Heart right ventricle (tissue), 16 donors: Measurements from ENCODE around the gene MME. TPM values are rescaled to one million over a fixed set of nuclear protein-coding genes. Genes with fewer than 3 reads are reported as not detected.

ENCODE experiments used
- ATAC-seq, 8 donors: fragments of 200-7000 bp; cut with Tn5 transposase; one replicate each; pipeline ENCODE4 v1.9.1; 2020; ENCODE audit warnings: mild to moderate bottlenecking in 8 of 8, moderate library complexity in 8 of 8, moderate number of reproducible peaks in 1 of 8
- DNase-seq, 2 donors: peaks; one replicate each; pipeline ENCODE4 v3.0.0-alpha.2; 2020
- H3K27ac ChIP-seq, 10 donors: fragments of 200-600 bp; sonication (generic) in 2 of 10; one replicate each; pipeline versions ENCODE4 v1.5.0 to v1.8.0; 2020 to 2022; ENCODE audit warnings: mild to moderate bottlenecking in 3 of 10
- H3K27me3 ChIP-seq, 7 donors: fragments of 200-600 bp; one replicate each; pipeline ENCODE4 v1.8.0; 2021 to 2022; ENCODE audit warnings: mild to moderate bottlenecking in 2 of 7
- H3K36me3 ChIP-seq, 9 donors: fragments of 200-600 bp; sonication (generic) in 1 of 9; one replicate each; pipeline versions ENCODE4 v1.5.0 to v1.8.0; 2020 to 2022; ENCODE audit warnings: mild to moderate bottlenecking in 2 of 9
- H3K4me1 ChIP-seq, 9 donors: fragments of 200-600 bp; sonication (generic) in 1 of 9; one replicate each; pipeline versions ENCODE4 v1.5.0 to v1.8.0; 2020 to 2022; ENCODE audit warnings: mild to moderate bottlenecking in 4 of 9
- H3K4me3 ChIP-seq, 10 donors: fragments of 200-600 bp; sonication (generic) in 2 of 10; one replicate each; pipeline versions ENCODE4 v1.5.0 to v1.8.0; 2020 to 2022; ENCODE audit warnings: mild to moderate bottlenecking in 7 of 10, moderate library complexity in 2 of 10
- H3K9me3 ChIP-seq, 11 donors: fragments of 200-600 bp in 10 of 11; sonication (generic) in 2 of 11; one replicate each; pipeline versions ENCODE4 v1.5.0 to v1.8.0; 2013 to 2022; ENCODE audit warnings: mild to moderate bottlenecking in 2 of 11, control low read depth in 1 of 11, moderate library complexity in 1 of 11
- CTCF ChIP-seq, 9 donors: fragments of 200-600 bp; sonication (generic) in 2 of 9; IDR thresholded peaks; one replicate each; pipeline versions ENCODE4 v1.5.0 to v1.8.0; 2021 to 2022; ENCODE audit warnings: antibody characterized with exemption in 9 of 9, mild to moderate bottlenecking in 5 of 9, moderate library complexity in 1 of 9
- WGBS, 2 donors: extraction: QIAGEN DNeasy Blood & Tissue Kit; methylation state at CpG; one replicate each; pipeline ENCODE4 v1.1.7; 2013; ENCODE audit warnings: inconsistent platforms in 1 of 2; 5-methylcytosine and 5-hydroxymethylcytosine counted together
- intact Hi-C, 10 donors: fragments of 100-400 bp; cut with DNase I; formaldehyde crosslinking; loops; one replicate each; pipeline versions ENCODE4 v1.11.1 to v1.14.2; 2022
- polyA plus RNA-seq, 2 donors: library from polyadenylated mRNA; stranded (reverse); fragments of 200-250 nt; gene quantifications; one replicate each; pipeline ENCODE4 v1.2.3, GENCODE V29; 2013
- total RNA-seq, 10 donors: library from RNA; stranded (reverse); fragmentation: NEBNext Ultra II Directional in 3 of 10; extraction: Animal tissue kit (Norgen Biotek cat#: 25700) in 3 of 10; gene quantifications; one replicate each; pipeline versions ENCODE4 v1.2.1 to v1.2.4, GENCODE V29; 2021 to 2023
- donor health status: Arrhythmogenic right ventricular cardiomyopathy.
- donor health status: ischemic (EF 13 %, LVEDD 7.1; RV severe dilation, severe dysfunction).
- donor health status: healthy with polysubstance abuse.
- donor health status: DM: no; HTN: yes; CAD: no.
- donor health status: DM: no; HTN: no; CAD: no.
- donor health status: ischemic (EF 25% LVEDD 6.9; RV normal size, moderate dysfunction).
- donor health status: ischemic (EF 25% LVEDD 5.7; RV mildly dilated, moderate dysfunction).
- donor health status: healthy.
- donor health status: DM: yes; HTN: yes; CAD: no.
- donor health status: Ischemic cardiomyopathy.
- donor health status: ischemic (EF 35%, LVEDD 5.7; RV mildly dilated, moderate dysfunction).
- donor health status: nonischemic (EF 11% LVEDD 7.7; RV severe dilation, severe dysfunction).
- donor health status: DM: yes; HTN: yes; CAD: no.
- donor health status: PGD.
- donor health status: ischemic (EF 29% LVEDD 5.4; RV normal size, mild dysfunction).
- donor health status: nonischemic (EF 23%, LVEDD 6.1; RV moderate dilation, normal function).

MME gene
- total and polyA plus RNA-seq, 12 donors = 1.8 to 10.5 (median 6.1) TPM

- H3K27me3 ChIP-seq = no peaks in the 10 kb centered on the region
- ATAC-seq = no peak
- H3K36me3 ChIP-seq = no peaks in the 10 kb centered on the region
- no peak for TF ChIP-seq CTCF (IDR thresholded peaks at IDR 0.05)
- 53 to 57% methylated on average over 2 of the region's 2 CpGs for WGBS, 2 donors
- H3K9me3 ChIP-seq = peaks cover 0 to 1% (median 0%) of the 10 kb centered on the region in 11 donors
- intact Hi-C loops = no loop called here
- no peak for DNase-seq
- H3K4me1 ChIP-seq = peaks cover 0 to 16% (median 0%) of the 10 kb centered on the region in 9 donors
- H3K4me3 ChIP-seq = no peak overlapping the region
- no peak overlapping the region for H3K27ac ChIP-seq
These were observed 44.6 kb upstream of the MME start for GRCh38 chr3:155035553-155035952.

DNA sequence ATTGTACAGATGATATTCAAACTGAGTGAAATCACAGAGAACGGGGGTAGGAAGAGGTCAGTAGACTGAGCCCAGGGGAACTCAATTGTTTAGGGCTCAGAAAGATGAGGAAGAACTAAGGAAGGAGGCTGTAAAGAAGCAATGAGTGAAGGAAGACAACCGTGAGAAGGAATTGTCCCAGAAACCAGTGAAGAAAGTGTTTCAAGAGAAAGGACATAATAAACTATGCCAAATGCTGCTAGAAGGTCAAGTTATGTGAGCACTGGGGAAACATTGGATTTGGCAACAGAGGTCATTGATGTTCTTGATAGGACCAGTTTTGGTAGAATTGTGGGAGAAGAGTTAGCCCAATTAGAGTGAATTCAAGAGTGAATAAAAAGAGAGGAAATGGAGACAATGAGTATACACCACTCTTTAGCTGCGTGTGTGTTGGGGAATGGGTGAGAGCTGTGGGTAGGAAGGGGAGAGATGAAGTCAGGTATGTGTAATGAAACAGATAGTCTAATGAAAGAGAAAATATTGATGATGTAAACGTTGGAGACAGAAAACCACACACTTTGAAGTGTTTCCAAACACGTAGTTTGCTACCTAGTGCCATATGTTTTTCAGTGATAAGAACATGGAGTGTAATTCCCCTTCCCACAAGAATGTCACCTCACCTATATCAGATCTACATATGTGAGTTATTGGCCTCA lies 42.5 kb upstream of the MME start:
- H3K36me3 ChIP-seq = no peaks in the 10 kb centered on the region
- no peak for TF ChIP-seq CTCF (IDR thresholded peaks at IDR 0.05)
- no peak for DNase-seq
- no peaks in the 10 kb centered on the region for H3K27me3 ChIP-seq
- intact Hi-C loops = no loop called here
- H3K4me1 ChIP-seq = peaks cover 0 to 6% (median 0%) of the 10 kb centered on the region in 9 donors
- H3K4me3 ChIP-seq = no peak overlapping the region
- no peak overlapping the region for H3K27ac ChIP-seq
- H3K9me3 ChIP-seq = no peaks in the 10 kb centered on the region
- WGBS, 2 donors = 77 to 83% methylated on average over 5 of the region's 5 CpGs
- ATAC-seq = no peak

DNA sequence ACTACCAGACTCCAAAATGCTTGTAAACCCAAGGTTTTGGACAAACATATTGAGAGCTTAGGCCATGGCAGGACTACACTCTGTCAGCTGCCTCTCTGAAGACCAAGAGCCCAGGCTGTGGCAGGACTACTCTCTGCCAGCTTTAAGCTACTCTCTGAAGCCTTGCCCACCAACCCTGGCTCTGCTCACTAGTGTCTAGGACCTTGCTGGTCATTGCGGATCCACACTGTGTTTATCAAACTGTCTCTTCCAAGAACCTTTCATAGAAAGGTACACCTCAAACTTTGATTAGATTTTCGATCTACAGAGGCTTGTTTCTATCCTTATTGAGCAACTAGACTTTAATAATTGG lies 41.9 kb upstream of the MME start:
- Histone ChIP-seq H3K4me3 (no peak overlapping the region), H3K9me3 (no peaks in the 10 kb centered on the region), H3K27me3 (no peaks in the 10 kb centered on the region), H3K36me3 (no peaks in the 10 kb centered on the region), H3K27ac (no peak overlapping the region), H3K4me1 (peaks cover 0 to 2% (median 0%) of the 10 kb centered on the region in 9 donors)
- TF ChIP-seq CTCF (IDR thresholded peaks at IDR 0.05) = no peak
- intact Hi-C loops = no loop called here
- DNase-seq (no peak), ATAC-seq (no peak)
- WGBS, 2 donors = 84 to 86% methylated on average over 2 of the region's 2 CpGs

DNA sequence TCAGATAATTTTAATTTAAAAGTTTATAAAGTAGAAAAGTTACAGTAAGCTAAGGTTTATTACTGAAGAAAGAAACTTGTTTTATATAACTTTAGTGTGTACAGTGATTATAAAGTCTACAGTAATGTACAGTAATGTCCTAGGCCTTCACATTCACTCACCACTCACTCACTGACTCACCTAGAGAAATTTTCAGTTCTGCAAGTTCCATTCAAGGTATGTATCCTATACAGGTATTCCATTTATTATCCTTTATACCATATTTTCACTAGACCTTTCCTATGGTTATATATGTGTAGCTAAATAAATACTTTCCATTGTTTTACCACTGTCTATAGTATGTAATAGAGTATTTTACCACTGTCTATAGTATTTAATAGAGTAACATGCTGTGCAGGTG lies 33.2 kb upstream of the MME start:
- no peak for ATAC-seq
- intact Hi-C loops = no loop called here

More for the DNA sequence above, 33.2 kb upstream of the MME start:
- H3K9me3 ChIP-seq = peaks cover 0 to 18% (median 0%) of the 10 kb centered on the region in 11 donors
- H3K4me3 ChIP-seq = no peak overlapping the region
- H3K27ac ChIP-seq = no peak overlapping the region
- no peaks in the 10 kb centered on the region for H3K27me3 ChIP-seq
- no peaks in the 10 kb centered on the region for H3K4me1 ChIP-seq
- H3K36me3 ChIP-seq = no peaks in the 10 kb centered on the region
- TF ChIP-seq CTCF (IDR thresholded peaks at IDR 0.05) = no peak
- DNase-seq = no peak
